Endothelial cell of umbilical vein (primary cell): ENCODE results near the gene ELMOD3.
"Not testable (repeated sequence)": the region's sequence is repeated elsewhere in the genome, so short reads cannot be mapped to it uniquely, and the experiment has no call there.

Experiments used
- EZH2 ChIP-seq: IDR thresholded peaks from 2 replicates; pipeline ENCODE4 v1.6.1; 2012; ENCODE audit warnings: borderline replicate concordance, low read depth, mild to moderate bottlenecking, moderate library complexity, low read length, inconsistent platforms; ENCODE audit not compliant: severe bottlenecking
- FOS ChIP-seq: IDR thresholded peaks from 2 replicates; pipeline ENCODE4 v1.6.1; 2011; ENCODE audit warnings: mild to moderate bottlenecking, low read length, moderate library complexity, borderline replicate concordance; ENCODE audit not compliant: insufficient read depth
- GATA2 ChIP-seq: IDR thresholded peaks from 2 replicates; pipeline ENCODE4 v1.7.0; 2011; ENCODE audit warnings: low read depth, mild to moderate bottlenecking, moderate library complexity, mixed read lengths, low read length; ENCODE audit not compliant: insufficient read length, insufficient read depth
- JUN ChIP-seq: IDR thresholded peaks from 2 replicates; pipeline ENCODE4 v1.6.1; 2011; ENCODE audit warnings: borderline replicate concordance, low read depth; ENCODE audit not compliant: insufficient read length, insufficient read depth
- MYC ChIP-seq: IDR thresholded peaks from one replicate; pipeline ENCODE4 v1.6.1; 2011; ENCODE audit warnings: mild to moderate bottlenecking, low read depth, low read length
- POLR2A ChIP-seq: IDR thresholded peaks from 2 replicates; pipeline ENCODE4 v1.6.1; 2012; ENCODE audit warnings: low read depth, mild to moderate bottlenecking, control low read depth, low read length
- POLR2AphosphoS5 ChIP-seq: IDR thresholded peaks from 2 replicates; pipeline ENCODE4 v1.6.1; 2012; ENCODE audit warnings: low read depth, mild to moderate bottlenecking, control low read depth, low read length, moderate library complexity; ENCODE audit not compliant: insufficient read depth
- TF ChIP-seq, protein P1 (sequence below), 2 donors: IDR thresholded peaks; 1 replicate in 1 of 2; 2 replicates in 1 of 2; pipeline ENCODE4 v1.5.1; 2011; ENCODE audit warnings: low read length in 2 of 2, mild to moderate bottlenecking in 2 of 2, moderate library complexity in 2 of 2, control low read depth in 1 of 2, inconsistent platforms in 1 of 2, low read depth in 1 of 2; ENCODE audit not compliant: insufficient read depth in 1 of 2; ENCODE audit errors: extremely low read depth in 1 of 2
- TF ChIP-seq, protein P2 (sequence below): IDR thresholded peaks from 2 replicates; pipeline ENCODE4 v1.6.1; 2011; ENCODE audit not compliant: insufficient read depth, insufficient read length

DNA sequence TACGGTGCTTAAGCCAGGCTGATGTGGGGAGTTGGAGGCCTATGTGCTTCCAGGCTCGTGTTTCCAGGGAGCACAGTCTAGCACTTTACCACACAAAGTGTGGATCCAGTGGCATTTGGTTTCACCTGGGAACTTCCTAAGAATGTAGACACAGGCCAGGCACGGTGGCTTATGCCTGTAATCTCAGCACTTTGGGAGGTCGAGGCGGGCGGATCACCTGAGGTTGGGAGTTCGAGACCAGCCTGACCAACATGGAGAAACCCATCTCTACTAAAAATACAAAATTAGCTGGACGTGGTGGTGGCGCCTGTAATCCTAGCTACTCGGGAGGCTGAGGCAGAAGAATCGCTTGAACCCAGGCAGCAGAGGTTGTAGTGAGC lies 30.6 kb upstream of the ELMOD3 start:
- TF ChIP-seq, protein P1, sequence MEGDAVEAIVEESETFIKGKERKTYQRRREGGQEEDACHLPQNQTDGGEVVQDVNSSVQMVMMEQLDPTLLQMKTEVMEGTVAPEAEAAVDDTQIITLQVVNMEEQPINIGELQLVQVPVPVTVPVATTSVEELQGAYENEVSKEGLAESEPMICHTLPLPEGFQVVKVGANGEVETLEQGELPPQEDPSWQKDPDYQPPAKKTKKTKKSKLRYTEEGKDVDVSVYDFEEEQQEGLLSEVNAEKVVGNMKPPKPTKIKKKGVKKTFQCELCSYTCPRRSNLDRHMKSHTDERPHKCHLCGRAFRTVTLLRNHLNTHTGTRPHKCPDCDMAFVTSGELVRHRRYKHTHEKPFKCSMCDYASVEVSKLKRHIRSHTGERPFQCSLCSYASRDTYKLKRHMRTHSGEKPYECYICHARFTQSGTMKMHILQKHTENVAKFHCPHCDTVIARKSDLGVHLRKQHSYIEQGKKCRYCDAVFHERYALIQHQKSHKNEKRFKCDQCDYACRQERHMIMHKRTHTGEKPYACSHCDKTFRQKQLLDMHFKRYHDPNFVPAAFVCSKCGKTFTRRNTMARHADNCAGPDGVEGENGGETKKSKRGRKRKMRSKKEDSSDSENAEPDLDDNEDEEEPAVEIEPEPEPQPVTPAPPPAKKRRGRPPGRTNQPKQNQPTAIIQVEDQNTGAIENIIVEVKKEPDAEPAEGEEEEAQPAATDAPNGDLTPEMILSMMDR (IDR thresholded peaks at IDR 0.05; ENCODE audit: extremely low read depth in 1 of 2, insufficient read depth in 1 of 2, low read depth in 1 of 2, low read length in 2 of 2), result not testable (repeated sequence)
- TF ChIP-seq MYC, POLR2A, GATA2, POLR2AphosphoS5, JUN, EZH2, FOS: not testable (repeated sequence)
- TF ChIP-seq, protein P2, sequence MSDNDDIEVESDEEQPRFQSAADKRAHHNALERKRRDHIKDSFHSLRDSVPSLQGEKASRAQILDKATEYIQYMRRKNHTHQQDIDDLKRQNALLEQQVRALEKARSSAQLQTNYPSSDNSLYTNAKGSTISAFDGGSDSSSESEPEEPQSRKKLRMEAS, result not testable (repeated sequence)
